Naive thymus-derived CD4-positive, alpha-beta T cell (primary cell): ENCODE data around the gene USP17L28. TPM values are rescaled to one million over a fixed set of nuclear protein-coding genes. Genes with fewer than 3 reads are reported as not detected.
"Not testable (repeated sequence)": the region's sequence is repeated elsewhere in the genome, so short reads cannot be mapped to it uniquely, and the experiment has no call there.

ENCODE experiments used
- ATAC-seq: fragments of 150-1000 bp; cut with Tn5 transposase; 2 replicates; pipeline ENCODE4 v1.10.0; 2021; ENCODE audit warnings: mild to moderate bottlenecking, moderate library complexity
- CTCF ChIA-PET: fragments of 350-600 bp; sonication (Branson Sonifier 250); formaldehyde crosslinking; loops from one replicate; lab custom pipeline; 2021; ENCODE audit warnings: antibody characterized with exemption; lab: Charles Lee
- POLR2A ChIA-PET: fragments of 350-600 bp; sonication (Branson Sonifier 250); formaldehyde crosslinking; loops from one replicate; lab custom pipeline; 2021; ENCODE audit warnings: antibody characterized with exemption, inconsistent platforms; lab: Charles Lee
- DNase-seq, 9 donors: peaks; one replicate each; pipeline versions ENCODE4 v3.0.0 to v3.0.0-alpha.2; 2020 to 2022; ENCODE audit warnings: mixed read lengths in 1 of 9
- H3K27ac ChIP-seq: one replicate; pipeline ENCODE4 v1.7.0; 2013; ENCODE audit warnings: mild to moderate bottlenecking, low read depth, low read length, moderate library complexity
- H3K27me3 ChIP-seq, 2 donors: one replicate each; pipeline ENCODE4 v1.7.0; 2013; ENCODE audit warnings: low read length in 2 of 2, mild to moderate bottlenecking in 2 of 2, moderate library complexity in 2 of 2; ENCODE audit not compliant: control insufficient read depth in 2 of 2, insufficient read depth in 2 of 2
- H3K36me3 ChIP-seq, 3 experiments: 1 replicate in 2 of 3; 2 replicates in 1 of 3; pipeline ENCODE4 v1.7.0; 2013; ENCODE audit warnings: low read length in 3 of 3, mild to moderate bottlenecking in 3 of 3, moderate library complexity in 1 of 3; ENCODE audit not compliant: insufficient read depth in 3 of 3, control insufficient read depth in 2 of 3
- H3K4me1 ChIP-seq, 2 donors: one replicate each; pipeline ENCODE4 v1.7.0; 2013; ENCODE audit warnings: low read length in 2 of 2, mild to moderate bottlenecking in 2 of 2, moderate library complexity in 1 of 2; ENCODE audit not compliant: control insufficient read depth in 2 of 2, insufficient read depth in 2 of 2
- H3K4me3 ChIP-seq: 2 replicates; pipeline ENCODE4 v1.7.0; 2013; ENCODE audit warnings: mild to moderate bottlenecking, low read length
- H3K9me3 ChIP-seq, 3 experiments: 1 replicate in 2 of 3; 2 replicates in 1 of 3; pipeline ENCODE4 v1.7.0; 2013; ENCODE audit warnings: low read length in 3 of 3; ENCODE audit not compliant: control insufficient read depth in 2 of 3
- H3K27ac Mint-ChIP-seq, 9 donors: one replicate each; pipeline ENCODE4 v1.8.0; 2020 to 2022; ENCODE audit warnings: mixed read lengths in 9 of 9, mild to moderate bottlenecking in 8 of 9, moderate library complexity in 5 of 9, inconsistent platforms in 2 of 9
- H3K27me3 Mint-ChIP-seq, 5 donors: one replicate each; pipeline ENCODE4 v1.8.0; 2021 to 2022; ENCODE audit warnings: mixed read lengths in 5 of 5, mild to moderate bottlenecking in 1 of 5
- H3K36me3 Mint-ChIP-seq, 5 donors: one replicate each; pipeline ENCODE4 v1.8.0; 2020 to 2022; ENCODE audit warnings: mixed read lengths in 5 of 5, mild to moderate bottlenecking in 3 of 5, inconsistent platforms in 1 of 5
- H3K4me1 Mint-ChIP-seq, 7 donors: one replicate each; pipeline ENCODE4 v1.8.0; 2020 to 2022; ENCODE audit warnings: mixed read lengths in 7 of 7, mild to moderate bottlenecking in 3 of 7, inconsistent platforms in 1 of 7
- H3K4me3 Mint-ChIP-seq, 10 donors: one replicate each; pipeline ENCODE4 v1.8.0; 2020 to 2022; ENCODE audit warnings: mild to moderate bottlenecking in 10 of 10, mixed read lengths in 10 of 10, moderate library complexity in 6 of 10, inconsistent platforms in 2 of 10
- H3K9me3 Mint-ChIP-seq, 11 donors: one replicate each; pipeline ENCODE4 v1.8.0; 2020 to 2022; ENCODE audit warnings: mixed read lengths in 11 of 11, mild to moderate bottlenecking in 4 of 11, inconsistent platforms in 1 of 11, moderate library complexity in 1 of 11
- intact Hi-C, 2 donors: fragments of 100-400 bp; cut with micrococcal nuclease; formaldehyde crosslinking; loops; one replicate each; pipeline ENCODE4 v1.15.1; 2023
- polyA plus RNA-seq, 2 donors: library from polyadenylated mRNA; unstranded; fragments of 300-500 nt; fragmentation: Illumina TruSeq; gene quantifications; one replicate each; pipeline ENCODE4 v1.2.3, GENCODE V29; 2021
- total RNA-seq, 6 experiments: library from RNA in 5 of 6; stranded (reverse) in 5 of 6; gene quantifications; 1 replicate in 5 of 6; 2 replicates in 1 of 6; pipeline ENCODE4 v1.2.3 and lab custom pipeline; 2021 to 2026

Gene USP17L28
- total and polyA plus RNA-seq, 7 experiments from 2014 or later, result not detected

DNA sequence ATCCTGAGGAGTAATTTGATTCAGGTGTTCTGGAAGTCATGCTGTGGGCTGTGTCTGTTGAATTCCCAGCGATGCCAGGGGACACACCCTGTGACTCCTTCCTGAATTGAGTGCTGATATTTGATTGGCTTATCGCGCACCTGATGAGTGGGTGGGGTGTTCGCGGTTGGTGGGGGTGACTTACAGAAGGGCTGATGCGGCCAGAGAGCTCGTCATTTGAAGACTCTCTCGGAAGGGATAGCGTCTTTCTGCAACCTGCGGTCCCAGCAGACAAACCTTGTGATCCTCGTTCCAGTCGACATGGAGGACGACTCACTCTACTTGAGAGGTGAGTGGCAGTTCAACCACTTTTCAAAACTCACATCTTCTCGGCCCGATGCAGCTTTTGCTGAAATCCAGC, 4.8 kb upstream of the USP17L28 start, which contains the start of gene USP17L27:
Gene USP17L27 (plus strand): TSS at position 301 of the 400 bp plus-strand sequence. CDS start 0 bp downstream, at position 301.
- ATAC-seq, H3K4me3 ChIP-seq, H3K36me3 Mint-ChIP-seq, H3K27me3 Mint-ChIP-seq, POLR2A ChIA-PET, H3K27ac Mint-ChIP-seq, H3K27ac ChIP-seq, H3K4me1 ChIP-seq, H3K36me3 ChIP-seq, H3K4me3 Mint-ChIP-seq, H3K9me3 ChIP-seq, DNase-seq, CTCF ChIA-PET, H3K9me3 Mint-ChIP-seq, H3K4me1 Mint-ChIP-seq, H3K27me3 ChIP-seq, intact Hi-C loops: not testable (repeated sequence)

DNA sequence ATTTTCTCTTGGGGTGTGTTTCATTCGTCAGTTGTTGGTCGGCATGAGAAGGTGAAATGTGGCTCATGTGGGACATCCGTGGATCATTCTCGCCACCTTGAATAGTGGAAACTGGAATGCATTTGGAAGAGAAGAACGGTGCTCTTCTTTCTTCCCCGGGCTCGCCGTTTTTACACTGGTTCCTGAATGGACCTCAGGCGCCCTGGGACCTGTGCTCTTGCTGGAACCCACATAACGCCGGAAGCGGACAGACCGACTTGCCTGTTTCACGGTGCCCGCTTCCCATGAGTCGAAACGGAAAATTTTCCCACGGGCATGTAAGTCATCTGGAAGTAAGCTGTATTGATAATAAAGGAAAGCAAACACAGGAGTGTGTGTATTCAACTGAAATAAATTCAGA, 2.2 kb downstream of the USP17L28 start:
- H3K4me3 Mint-ChIP-seq, H3K27me3 ChIP-seq, H3K4me1 ChIP-seq, H3K36me3 ChIP-seq, H3K4me1 Mint-ChIP-seq, H3K36me3 Mint-ChIP-seq, POLR2A ChIA-PET, H3K27ac ChIP-seq, H3K4me3 ChIP-seq, intact Hi-C loops, H3K9me3 Mint-ChIP-seq, H3K27ac Mint-ChIP-seq, DNase-seq, CTCF ChIA-PET, H3K27me3 Mint-ChIP-seq, H3K9me3 ChIP-seq, ATAC-seq: not testable (repeated sequence)

DNA sequence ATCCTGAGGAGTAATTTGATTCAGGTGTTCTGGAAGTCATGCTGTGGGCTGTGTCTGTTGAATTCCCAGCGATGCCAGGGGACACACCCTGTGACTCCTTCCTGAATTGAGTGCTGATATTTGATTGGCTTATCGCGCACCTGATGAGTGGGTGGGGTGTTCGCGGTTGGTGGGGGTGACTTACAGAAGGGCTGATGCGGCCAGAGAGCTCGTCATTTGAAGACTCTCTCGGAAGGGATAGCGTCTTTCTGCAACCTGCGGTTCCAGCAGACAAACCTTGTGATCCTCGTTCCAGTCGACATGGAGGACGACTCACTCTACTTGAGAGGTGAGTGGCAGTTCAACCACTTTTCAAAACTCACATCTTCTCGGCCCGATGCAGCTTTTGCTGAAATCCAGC, 4.6 kb downstream of the USP17L28 start, which contains the start of gene USP17L29:
Gene USP17L29 (plus strand): TSS at position 301 of the 400 bp plus-strand sequence. CDS start 0 bp downstream, at position 301.
- H3K4me1 Mint-ChIP-seq, H3K4me1 ChIP-seq, H3K27ac Mint-ChIP-seq, H3K27ac ChIP-seq, ATAC-seq, H3K4me3 ChIP-seq, H3K36me3 ChIP-seq, H3K9me3 Mint-ChIP-seq, H3K9me3 ChIP-seq, H3K36me3 Mint-ChIP-seq, H3K27me3 Mint-ChIP-seq, DNase-seq, POLR2A ChIA-PET, H3K27me3 ChIP-seq, CTCF ChIA-PET, intact Hi-C loops, H3K4me3 Mint-ChIP-seq: not testable (repeated sequence)

DNA sequence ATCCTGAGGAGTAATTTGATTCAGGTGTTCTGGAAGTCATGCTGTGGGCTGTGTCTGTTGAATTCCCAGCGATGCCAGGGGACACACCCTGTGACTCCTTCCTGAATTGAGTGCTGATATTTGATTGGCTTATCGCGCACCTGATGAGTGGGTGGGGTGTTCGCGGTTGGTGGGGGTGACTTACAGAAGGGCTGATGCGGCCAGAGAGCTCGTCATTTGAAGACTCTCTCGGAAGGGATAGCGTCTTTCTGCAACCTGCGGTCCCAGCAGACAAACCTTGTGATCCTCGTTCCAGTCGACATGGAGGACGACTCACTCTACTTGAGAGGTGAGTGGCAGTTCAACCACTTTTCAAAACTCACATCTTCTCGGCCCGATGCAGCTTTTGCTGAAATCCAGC, 14.1 kb downstream of the USP17L28 start, which contains the start of gene USP17L30:
Gene USP17L30 (plus strand): TSS at position 301 of the 400 bp plus-strand sequence. CDS start 0 bp downstream, at position 301.
- POLR2A ChIA-PET, H3K27ac Mint-ChIP-seq, H3K4me3 Mint-ChIP-seq, H3K4me3 ChIP-seq, H3K27ac ChIP-seq, H3K9me3 Mint-ChIP-seq, CTCF ChIA-PET, H3K4me1 ChIP-seq, intact Hi-C loops, DNase-seq, H3K27me3 ChIP-seq, H3K36me3 ChIP-seq, H3K4me1 Mint-ChIP-seq, ATAC-seq, H3K36me3 Mint-ChIP-seq, H3K9me3 ChIP-seq, H3K27me3 Mint-ChIP-seq: not testable (repeated sequence)

DNA sequence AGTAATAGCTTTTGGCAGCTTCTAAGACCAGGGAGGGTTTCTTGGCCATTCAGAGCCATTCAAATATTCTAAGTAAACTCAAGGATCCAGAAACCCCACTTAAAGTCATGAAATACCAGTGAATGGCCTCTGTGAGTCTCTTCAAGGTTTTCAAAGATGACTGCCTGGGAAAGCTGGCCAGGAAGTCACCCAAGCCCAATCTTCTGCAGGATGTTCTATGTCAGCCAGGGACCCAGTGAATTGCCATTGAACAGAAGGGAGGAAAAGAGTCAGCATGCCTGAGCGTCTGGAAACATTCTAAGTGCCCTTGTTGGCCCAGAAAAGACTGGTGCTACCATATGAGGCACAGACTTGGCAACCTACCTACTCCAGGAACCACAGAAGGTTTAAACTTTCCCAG, 31.2 kb downstream of the USP17L28 start:
- intact Hi-C loops, H3K36me3 ChIP-seq, H3K4me1 ChIP-seq, H3K27ac ChIP-seq, H3K9me3 Mint-ChIP-seq, H3K4me1 Mint-ChIP-seq, H3K9me3 ChIP-seq, DNase-seq, H3K27me3 Mint-ChIP-seq, CTCF ChIA-PET, POLR2A ChIA-PET, H3K27ac Mint-ChIP-seq, H3K4me3 ChIP-seq, H3K36me3 Mint-ChIP-seq, H3K27me3 ChIP-seq, ATAC-seq: not testable (repeated sequence)
- H3K4me3 Mint-ChIP-seq, result peak overlapping the region in 4 of 10 donors; percentile 19 to 68 (median 36)

DNA sequence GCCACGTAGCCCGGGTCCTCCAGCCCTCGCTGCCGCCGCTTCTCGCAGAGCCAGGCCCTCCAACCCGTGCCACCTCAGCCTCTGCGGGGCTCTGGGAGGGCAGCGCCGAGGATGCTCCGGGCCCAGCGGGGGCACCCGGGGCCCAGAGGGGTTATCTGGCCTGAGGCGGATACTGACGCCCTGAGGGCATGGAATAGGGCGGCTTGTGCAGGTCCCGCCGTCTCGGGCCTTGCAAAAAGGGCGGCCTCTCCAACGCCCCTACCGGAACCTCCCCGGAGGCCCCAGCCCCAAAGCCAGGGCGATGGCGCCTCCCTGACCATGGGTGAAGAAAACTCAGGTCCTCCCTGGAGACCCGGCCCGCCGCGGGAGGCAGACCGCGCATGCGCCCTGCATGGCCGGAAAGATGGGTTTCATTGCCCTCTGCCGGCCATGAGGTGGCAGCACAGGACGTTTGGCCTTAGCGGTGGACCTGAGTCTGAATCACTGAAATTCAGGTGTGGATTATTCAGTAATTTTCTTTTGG, 32.4 kb downstream of the USP17L28 start:
- peak overlapping the region in 1 of 9 donors; percentile 50 for H3K27ac Mint-ChIP-seq
- H3K27ac ChIP-seq, H3K27me3 Mint-ChIP-seq, POLR2A ChIA-PET, H3K27me3 ChIP-seq, H3K4me1 ChIP-seq, H3K4me1 Mint-ChIP-seq, H3K9me3 Mint-ChIP-seq, ATAC-seq, H3K36me3 Mint-ChIP-seq, CTCF ChIA-PET, intact Hi-C loops, H3K9me3 ChIP-seq, H3K36me3 ChIP-seq: not testable (repeated sequence)
- peak; percentile 18 to 65 (median 63) for DNase-seq
- peak overlapping the region in 8 of 10 donors; percentile 47 to 74 (median 62) for H3K4me3 Mint-ChIP-seq
- H3K4me3 ChIP-seq, result peak overlapping the region; percentile 27

DNA sequence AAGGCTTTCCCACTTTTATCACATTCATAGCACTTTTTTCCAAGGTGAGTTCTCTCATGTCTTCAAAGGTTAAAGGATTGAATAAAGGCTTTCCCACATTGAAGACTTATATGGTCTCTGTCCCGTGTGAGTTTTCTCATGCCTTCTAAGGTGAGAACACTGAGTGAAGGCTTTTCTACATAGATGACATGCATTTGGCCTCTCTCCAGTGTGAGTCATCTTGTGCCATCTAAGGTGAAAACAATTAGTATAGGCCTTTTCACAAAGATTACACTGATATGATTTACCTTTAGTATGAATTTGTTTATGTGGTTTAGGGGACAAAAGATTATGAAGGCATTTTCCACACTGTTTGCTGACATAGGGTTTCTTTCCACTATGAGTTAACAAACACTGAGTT, 35.4 kb downstream of the USP17L28 start:
- Histone ChIP-seq H3K9me3 (no peaks in the 10 kb centered on the region), H3K4me3 (no peak overlapping the region), H3K36me3 (no peaks in the 10 kb centered on the region), H3K27me3 (no peaks in the 10 kb centered on the region), H3K4me1 (no peaks in the 10 kb centered on the region), H3K27ac (no peak overlapping the region)
- ATAC-seq (no peak), DNase-seq (no peak)
- ChIA-PET POLR2A (no interaction called here), CTCF (no interaction called here)
- Mint-ChIP-seq H3K4me1 (peaks cover 0 to 4% (median 0%) of the 10 kb centered on the region in 7 donors), H3K27ac (no peak overlapping the region), H3K36me3 (no peaks in the 10 kb centered on the region), H3K9me3 (no peaks in the 10 kb centered on the region), H3K4me3 (no peak overlapping the region), H3K27me3 (peaks cover 0 to 5% (median 2%) of the 10 kb centered on the region in 5 donors)
- intact Hi-C loops, result no loop called here
